Suprapubic skin (tissue), 4 donors: Measurements from ENCODE around the gene HECA. TPM values are rescaled to one million over a fixed set of nuclear protein-coding genes. Genes with fewer than 3 reads are reported as not detected.
"Not testable (repeated sequence)": the region's sequence is repeated elsewhere in the genome, so short reads cannot be mapped to it uniquely, and the experiment has no call there.

ENCODE experiments used
- DNase-seq, 2 donors: peaks; one replicate each; pipeline ENCODE4 v3.0.0-alpha.2; 2019; ENCODE audit warnings: low spot score in 2 of 2
- H3K27ac ChIP-seq: fragments of 200-600 bp; sonication (generic); one replicate; pipeline ENCODE4 v1.5.1; 2019
- H3K27me3 ChIP-seq: fragments of 200-600 bp; sonication (generic); one replicate; pipeline ENCODE4 v1.5.1; 2019
- H3K36me3 ChIP-seq: fragments of 200-600 bp; sonication (generic); one replicate; pipeline ENCODE4 v1.5.1; 2019
- H3K4me1 ChIP-seq: fragments of 200-600 bp; sonication (generic); one replicate; pipeline ENCODE4 v1.5.1; 2019
- H3K4me3 ChIP-seq: fragments of 200-600 bp; sonication (generic); one replicate; pipeline ENCODE4 v1.5.1; 2019; ENCODE audit warnings: mild to moderate bottlenecking
- H3K9me3 ChIP-seq: fragments of 200-600 bp; sonication (generic); one replicate; pipeline ENCODE4 v1.5.1; 2019
- EP300 ChIP-seq: sonication (generic); formaldehyde crosslinking; IDR thresholded peaks from one replicate; pipeline ENCODE4 v1.6.1; 2017; ENCODE audit warnings: antibody characterized with exemption
- POLR2A ChIP-seq, 2 donors: fragments of 450-650 bp; IDR thresholded peaks; one replicate each; pipeline ENCODE4 v1.6.1; 2017; ENCODE audit warnings: antibody characterized with exemption in 2 of 2, mild to moderate bottlenecking in 2 of 2, moderate library complexity in 2 of 2
- POLR2AphosphoS5 ChIP-seq, 3 donors: sonication (generic); formaldehyde crosslinking; IDR thresholded peaks; one replicate each; pipeline ENCODE4 v1.6.1; 2017; ENCODE audit warnings: antibody characterized with exemption in 3 of 3
- WGBS: methylation state at CpG from one replicate; pipeline ENCODE4 v1.1.5; 2018; 5-methylcytosine and 5-hydroxymethylcytosine counted together
- total RNA-seq, 4 donors: library from RNA; depleted of rRNA; stranded (reverse); fragments of >200 nt; gene quantifications; one replicate each; pipeline ENCODE4 v1.1.0, GENCODE V29; 2016
- TF ChIP-seq, protein P1 (sequence below), 2 donors: fragments of 200-600 bp in 1 of 2; fragments of 450-650 bp in 1 of 2; sonication (generic) in 1 of 2; IDR thresholded peaks; one replicate each; pipeline ENCODE4 v1.5.1; 2016 to 2019; ENCODE audit warnings: antibody characterized with exemption in 2 of 2, mild to moderate bottlenecking in 1 of 2, moderate library complexity in 1 of 2

HECA gene
- total RNA-seq, 4 donors from 2014 or later = 56.7 to 101 (median 67.2) TPM

DNA sequence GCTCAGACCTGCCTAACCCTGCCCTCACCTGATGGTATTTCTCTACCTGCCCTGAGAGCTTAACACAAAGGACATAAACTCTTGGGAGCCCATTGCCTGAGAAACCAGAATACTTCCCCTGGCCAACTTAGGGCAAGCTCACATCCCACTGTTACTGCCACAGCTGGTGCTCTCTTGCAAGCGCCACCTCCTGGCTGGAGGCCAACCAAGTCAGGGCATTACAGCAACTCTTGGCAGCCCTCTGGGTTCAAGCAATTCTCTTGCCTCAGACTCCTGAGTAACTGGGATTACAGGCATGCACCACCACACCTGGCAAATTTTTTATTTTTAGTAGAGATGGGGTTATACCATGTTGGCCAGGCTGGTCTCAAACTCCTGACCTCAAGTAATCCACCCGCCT lies 70.1 kb downstream of the HECA start:
- TF ChIP-seq EP300 (no peak), POLR2AphosphoS5 (IDR thresholded peaks at IDR 0.05) (no peak), POLR2A (IDR thresholded peaks at IDR 0.05) (no peak)
- TF ChIP-seq, protein P1, sequence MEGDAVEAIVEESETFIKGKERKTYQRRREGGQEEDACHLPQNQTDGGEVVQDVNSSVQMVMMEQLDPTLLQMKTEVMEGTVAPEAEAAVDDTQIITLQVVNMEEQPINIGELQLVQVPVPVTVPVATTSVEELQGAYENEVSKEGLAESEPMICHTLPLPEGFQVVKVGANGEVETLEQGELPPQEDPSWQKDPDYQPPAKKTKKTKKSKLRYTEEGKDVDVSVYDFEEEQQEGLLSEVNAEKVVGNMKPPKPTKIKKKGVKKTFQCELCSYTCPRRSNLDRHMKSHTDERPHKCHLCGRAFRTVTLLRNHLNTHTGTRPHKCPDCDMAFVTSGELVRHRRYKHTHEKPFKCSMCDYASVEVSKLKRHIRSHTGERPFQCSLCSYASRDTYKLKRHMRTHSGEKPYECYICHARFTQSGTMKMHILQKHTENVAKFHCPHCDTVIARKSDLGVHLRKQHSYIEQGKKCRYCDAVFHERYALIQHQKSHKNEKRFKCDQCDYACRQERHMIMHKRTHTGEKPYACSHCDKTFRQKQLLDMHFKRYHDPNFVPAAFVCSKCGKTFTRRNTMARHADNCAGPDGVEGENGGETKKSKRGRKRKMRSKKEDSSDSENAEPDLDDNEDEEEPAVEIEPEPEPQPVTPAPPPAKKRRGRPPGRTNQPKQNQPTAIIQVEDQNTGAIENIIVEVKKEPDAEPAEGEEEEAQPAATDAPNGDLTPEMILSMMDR (IDR thresholded peaks at IDR 0.05) = no peak
- WGBS = 100% methylated on average over 2 of the region's 2 CpGs
- no peaks in the 10 kb centered on the region for H3K4me1 ChIP-seq
- H3K4me3 ChIP-seq = no peak overlapping the region
- no peak overlapping the region for H3K27ac ChIP-seq
- H3K27me3 ChIP-seq = no peaks in the 10 kb centered on the region
- no peak for DNase-seq
- peaks cover 21% of the 10 kb centered on the region for H3K9me3 ChIP-seq
- no peaks in the 10 kb centered on the region for H3K36me3 ChIP-seq

DNA sequence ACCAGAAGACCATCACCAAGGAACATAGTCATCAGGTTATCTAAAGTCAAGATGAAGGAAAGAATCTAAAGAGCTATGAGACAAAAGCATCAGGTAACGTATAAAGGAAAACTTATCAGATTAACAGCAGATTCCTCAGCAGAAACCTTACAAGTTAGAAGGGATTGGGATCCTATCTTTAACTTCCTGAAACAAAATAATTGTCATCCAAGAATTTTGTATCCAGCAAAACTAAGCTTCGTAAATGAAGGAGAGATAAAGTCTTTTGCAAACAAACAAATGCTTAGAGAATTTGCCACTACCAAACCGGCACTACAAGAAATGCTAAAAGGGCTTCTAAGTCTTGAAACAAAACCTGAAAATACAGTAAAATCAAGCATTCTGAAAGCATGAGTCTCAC lies 71.0 kb downstream of the HECA start:
- peaks cover 21% of the 10 kb centered on the region for H3K9me3 ChIP-seq
- H3K27me3 ChIP-seq = no peaks in the 10 kb centered on the region
- TF ChIP-seq POLR2A (IDR thresholded peaks at IDR 0.05) (no peak), POLR2AphosphoS5 (IDR thresholded peaks at IDR 0.05) (no peak), EP300 (no peak)
- TF ChIP-seq, protein P1 (IDR thresholded peaks at IDR 0.05) = no peak
- no peaks in the 10 kb centered on the region for H3K4me1 ChIP-seq
- DNase-seq = no peak
- 95% methylated on average over 3 of the region's 3 CpGs for WGBS
- H3K36me3 ChIP-seq = no peaks in the 10 kb centered on the region
- H3K4me3 ChIP-seq = no peak overlapping the region
- no peak overlapping the region for H3K27ac ChIP-seq

DNA sequence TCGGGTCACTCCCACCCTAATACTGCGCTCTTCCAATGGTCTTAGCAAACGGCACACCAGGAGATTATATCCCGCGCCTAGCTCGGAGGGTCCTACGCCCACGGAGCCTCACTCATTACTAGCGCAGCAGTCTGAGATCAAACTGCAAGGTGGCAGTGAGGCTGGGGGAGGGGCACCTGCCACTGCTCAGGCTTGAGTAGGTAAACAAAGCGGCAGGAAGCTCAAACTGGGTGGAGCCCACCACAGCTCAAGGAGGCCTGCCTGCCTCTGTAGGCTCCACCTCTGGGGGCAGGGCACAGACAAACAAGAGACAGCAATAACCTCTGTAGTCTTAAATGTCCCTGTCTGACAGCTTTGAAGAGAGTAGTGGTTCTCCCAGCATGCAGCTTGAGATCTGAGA lies 75.9 kb downstream of the HECA start:
- not testable (repeated sequence) for H3K27me3 ChIP-seq, H3K4me3 ChIP-seq, H3K4me1 ChIP-seq, H3K27ac ChIP-seq, DNase-seq, H3K36me3 ChIP-seq
- H3K9me3 ChIP-seq = peaks cover 16% of the 10 kb centered on the region
- 99% methylated on average over 10 of the region's 10 CpGs for WGBS

DNA sequence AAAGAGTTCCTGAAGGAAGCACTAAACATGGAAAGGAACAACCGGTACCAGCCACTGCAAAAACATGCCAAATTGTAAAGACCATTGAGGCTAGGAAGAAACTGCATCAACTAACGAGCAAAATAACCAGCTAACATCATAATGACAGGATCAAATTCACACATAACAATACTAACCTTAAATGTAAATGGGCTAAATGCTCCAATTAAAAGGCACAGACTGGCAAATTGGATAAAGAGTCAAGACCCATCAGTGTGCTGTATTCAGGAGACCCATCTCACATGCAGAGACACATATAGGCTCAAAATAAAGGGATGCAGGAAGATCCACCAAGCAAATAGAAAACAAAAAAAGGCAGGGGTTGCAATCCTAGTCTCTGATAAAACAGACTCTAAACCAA lies 77.6 kb downstream of the HECA start:
- H3K36me3 ChIP-seq, H3K4me1 ChIP-seq, H3K4me3 ChIP-seq, H3K9me3 ChIP-seq, DNase-seq, H3K27ac ChIP-seq, H3K27me3 ChIP-seq: not testable (repeated sequence)
- WGBS = no CpG with 5 or more reads among the region's 2 CpGs

DNA sequence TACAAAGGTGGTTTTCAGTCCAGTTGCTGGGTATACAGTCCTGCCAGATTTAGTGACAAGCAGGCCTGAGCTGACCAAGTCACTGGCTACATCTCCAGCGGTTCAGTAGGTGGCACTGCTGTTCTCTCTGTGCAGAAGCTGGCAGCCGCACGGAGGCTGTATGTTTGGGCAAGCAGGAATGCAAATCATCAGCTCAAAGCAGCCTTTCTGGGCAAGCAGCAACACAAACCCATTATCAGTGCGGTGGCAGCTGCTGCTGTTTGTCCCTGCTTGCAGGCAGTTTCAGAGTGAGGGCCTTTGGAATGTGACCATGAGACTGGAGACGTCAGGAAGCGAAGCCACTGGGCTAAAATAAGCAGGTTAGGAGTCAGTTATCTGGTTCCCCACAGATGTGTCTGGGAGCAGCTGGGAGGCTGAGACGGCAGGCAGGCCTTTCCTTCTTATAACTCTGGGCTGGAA lies 84.4 kb downstream of the HECA start:
- H3K36me3 ChIP-seq = no peaks in the 10 kb centered on the region
- H3K9me3 ChIP-seq = no peaks in the 10 kb centered on the region
- peak overlapping the region; percentile 67 for H3K27ac ChIP-seq
- no peaks in the 10 kb centered on the region for H3K27me3 ChIP-seq
- peak; percentile 84 to 86 for DNase-seq
- peaks cover 6% of the 10 kb centered on the region for H3K4me1 ChIP-seq
- no peak for TF ChIP-seq POLR2A (IDR thresholded peaks at IDR 0.05)
- no peak for TF ChIP-seq EP300
- TF ChIP-seq, protein P1 (IDR thresholded peaks at IDR 0.05) = peak; percentile 72 to 73
- peak in 1 of 3 donors; percentile 83 for TF ChIP-seq POLR2AphosphoS5 (IDR thresholded peaks at IDR 0.05)
- WGBS = 7% methylated on average over 7 of the region's 7 CpGs
- H3K4me3 ChIP-seq = no peak overlapping the region

DNA sequence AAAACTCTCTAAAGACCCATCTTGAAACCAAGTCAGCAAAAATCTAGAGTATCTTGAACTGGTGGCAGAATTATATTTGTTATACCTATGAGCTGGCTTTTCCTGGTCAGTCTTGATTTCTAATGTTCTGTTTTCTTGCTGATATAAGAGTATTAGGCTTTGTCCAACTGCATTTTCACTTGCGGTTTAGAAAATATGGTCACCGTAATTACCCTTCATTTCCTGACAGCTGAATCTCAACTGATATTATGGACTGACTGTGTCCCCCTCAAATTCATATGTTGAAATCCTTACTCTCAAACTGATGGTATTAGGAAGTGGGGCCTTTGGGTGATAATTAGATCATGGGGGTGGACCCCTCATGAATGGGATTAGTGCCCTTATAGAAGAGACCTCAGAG lies 84.9 kb downstream of the HECA start:
- no peak for DNase-seq
- WGBS = 95% methylated on average over 2 of the region's 2 CpGs
- TF ChIP-seq, protein P1 (IDR thresholded peaks at IDR 0.05) = no peak
- TF ChIP-seq EP300 = no peak
- no peak for TF ChIP-seq POLR2AphosphoS5 (IDR thresholded peaks at IDR 0.05)
- TF ChIP-seq POLR2A (IDR thresholded peaks at IDR 0.05) = no peak
- peaks cover 6% of the 10 kb centered on the region for H3K4me1 ChIP-seq
- no peaks in the 10 kb centered on the region for H3K9me3 ChIP-seq
- H3K4me3 ChIP-seq = no peak overlapping the region
- H3K27me3 ChIP-seq = no peaks in the 10 kb centered on the region
- peak overlapping the region; percentile 67 for H3K27ac ChIP-seq
- H3K36me3 ChIP-seq = no peaks in the 10 kb centered on the region

DNA sequence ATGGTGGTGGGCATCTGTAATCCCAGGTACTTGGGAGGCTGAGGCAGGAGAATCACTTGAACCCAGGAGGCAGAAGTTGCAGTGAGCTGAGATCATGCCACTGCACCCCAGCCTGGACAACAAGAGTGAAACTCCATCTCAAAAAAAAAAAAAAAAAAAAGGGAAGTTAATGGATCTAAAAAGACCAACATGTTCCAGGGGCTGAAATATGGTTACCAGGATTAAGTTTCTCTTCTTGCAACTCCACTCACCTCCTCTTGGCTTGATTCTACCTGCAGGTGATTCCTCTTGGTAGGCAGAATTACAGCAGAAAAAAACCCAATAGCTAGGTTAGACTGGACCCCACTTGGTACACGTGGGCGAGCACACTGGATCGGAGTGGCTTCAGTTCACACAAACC lies 93.5 kb downstream of the HECA start:
- H3K9me3 ChIP-seq, H3K27ac ChIP-seq, H3K4me1 ChIP-seq, H3K36me3 ChIP-seq, H3K4me3 ChIP-seq, DNase-seq, H3K27me3 ChIP-seq: not testable (repeated sequence)
- WGBS = 90% methylated on average over 3 of the region's 3 CpGs
